ENCODE data around the gene SLCO2A1.
A peak's percentile ranks its signal among the peaks of the same experiment; 100 is the strongest.

Gene SLCO2A1

DNA sequence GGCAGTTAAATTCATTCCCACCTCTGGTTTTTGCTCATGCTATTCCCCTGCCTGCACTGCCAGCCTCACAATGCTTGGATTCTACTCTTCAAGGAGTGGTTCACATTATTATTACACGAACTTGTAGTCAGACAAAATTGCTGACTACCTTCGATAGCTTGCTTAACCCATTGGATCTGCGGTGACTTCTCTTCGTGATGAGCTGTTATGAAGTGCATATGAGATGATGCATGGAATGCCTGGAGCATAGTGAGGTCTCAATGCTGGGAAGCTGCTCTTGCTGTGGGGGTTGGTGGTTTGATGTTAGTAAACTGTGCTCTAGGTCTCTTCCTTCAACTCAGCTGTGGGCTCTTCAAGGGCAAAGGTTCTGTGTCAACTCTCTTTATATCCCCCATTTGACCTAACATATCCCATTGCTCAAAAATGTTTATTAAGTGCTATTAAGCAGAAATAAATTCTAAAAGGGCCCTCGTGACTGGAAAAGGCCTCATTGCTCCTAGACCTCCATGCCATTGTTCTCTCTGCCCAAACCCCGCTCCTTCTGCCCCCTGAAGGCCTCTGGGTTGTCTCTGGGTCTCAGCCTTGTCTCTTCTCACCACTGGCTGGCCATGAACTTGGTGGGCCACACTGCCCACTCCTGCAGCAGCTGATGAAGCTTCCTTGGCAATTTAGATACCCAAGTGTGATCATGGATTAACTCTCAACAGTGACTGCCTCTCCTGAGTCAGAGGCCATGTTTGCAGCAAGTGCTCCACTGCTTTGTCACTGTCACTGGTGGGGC, 4.5 kb upstream of the SLCO2A1 start:
- peak; percentile 32 for DNase-seq (ENCODE audit: low spot score)

GRCh38 chr3:134033315-134033996, 3.7 kb upstream of the SLCO2A1 start:
- DNase-seq (ENCODE audit: low spot score) = no peak

DNA sequence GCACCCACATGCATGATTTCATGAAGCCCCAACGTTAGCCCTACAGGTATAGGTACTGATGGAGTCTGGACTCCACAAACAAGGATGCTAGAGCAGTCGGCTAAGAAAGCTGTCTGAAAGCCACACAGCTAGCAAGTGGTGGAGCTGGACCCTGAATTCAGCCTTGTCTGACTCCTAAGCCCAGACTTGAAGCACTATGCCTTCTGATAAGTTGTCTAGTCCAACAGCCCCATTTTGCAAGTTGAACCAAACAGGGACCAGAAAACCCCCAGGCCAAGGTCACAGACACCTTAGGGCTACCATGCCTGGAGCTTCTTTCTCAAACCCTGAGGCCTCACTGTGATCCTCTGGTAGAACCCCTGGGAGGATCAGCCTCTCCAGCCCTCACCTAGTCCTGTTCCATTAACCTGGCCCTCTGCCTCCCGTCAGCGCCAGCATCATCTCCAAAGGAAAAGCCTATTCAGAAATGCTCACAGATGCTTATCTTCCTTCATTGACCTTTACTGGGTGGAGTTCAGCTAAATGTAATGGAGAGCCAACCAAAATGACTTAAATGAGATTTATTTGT, 1.7 kb upstream of the SLCO2A1 start:
- no peak for DNase-seq (ENCODE audit: low spot score)

GRCh38 chr3:134030379-134031347, 938 bp upstream of the SLCO2A1 start:
- DNase-seq (ENCODE audit: low spot score) = no peak

- peak; percentile 28 for DNase-seq (ENCODE audit: low spot score)
Measured at GRCh38 chr3:134029256-134029733, 430 bp downstream of the SLCO2A1 start.

DNA sequence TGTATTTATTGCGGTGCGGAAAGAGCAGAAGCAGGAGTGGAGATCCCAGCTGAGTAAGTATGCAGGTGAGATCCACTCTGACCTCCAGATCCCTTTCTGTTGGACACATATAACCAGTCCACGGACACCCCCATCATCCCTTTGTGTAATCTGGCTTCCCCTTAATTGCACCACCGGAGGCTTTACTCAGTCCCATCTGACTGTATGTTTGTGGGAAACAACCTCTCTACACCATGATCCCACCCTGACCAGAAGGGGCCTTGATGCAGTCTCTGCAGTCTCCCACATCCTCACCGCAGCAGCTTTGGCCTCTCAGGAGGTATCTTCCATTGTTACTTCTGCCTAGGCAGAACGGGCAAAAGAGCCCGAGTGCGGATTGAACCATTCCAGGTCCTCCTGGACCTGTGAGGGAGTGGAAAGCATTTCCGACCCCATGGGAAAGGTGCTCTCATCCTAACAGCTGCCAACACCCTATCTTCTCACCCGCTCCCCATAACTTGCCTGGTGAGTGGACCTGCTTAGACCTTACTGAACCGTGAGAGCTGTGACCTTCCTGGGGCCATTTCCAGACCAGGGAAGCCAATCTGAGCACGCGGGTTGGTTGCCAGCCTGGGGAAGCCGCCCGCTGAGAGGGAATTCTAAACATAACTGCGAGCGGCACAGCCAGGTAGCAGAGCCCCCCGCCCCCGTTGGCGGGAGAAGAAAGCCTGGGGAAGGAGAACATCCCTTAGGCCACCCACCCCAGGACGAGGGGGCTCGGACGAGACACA, 1.1 kb downstream of the SLCO2A1 start:
- DNase-seq (ENCODE audit: low spot score) = no peak

DNA sequence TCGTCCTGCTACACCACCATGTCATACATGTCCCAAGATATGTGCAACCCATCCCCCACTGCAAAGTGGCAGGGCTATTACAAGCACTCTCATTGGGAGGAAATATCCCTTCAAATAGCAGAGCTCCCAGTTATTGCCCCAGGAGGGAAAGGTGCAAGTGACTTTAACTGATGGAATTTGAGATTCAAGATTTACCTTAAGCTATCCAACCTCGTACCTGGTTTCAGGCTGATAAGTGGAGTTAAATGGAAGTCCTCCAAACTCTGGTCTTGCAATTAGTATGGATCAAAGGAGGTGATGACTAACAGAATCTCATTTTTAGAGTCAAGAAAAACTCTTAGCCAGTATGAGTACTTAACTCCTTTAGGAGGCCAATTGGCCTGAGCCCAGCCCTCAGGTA, 2.1 kb downstream of the SLCO2A1 start:
- DNase-seq (ENCODE audit: low spot score) = no peak

GRCh38 chr3:134020135-134020680, 9.5 kb downstream of the SLCO2A1 start:
- DNase-seq (ENCODE audit: low spot score) = no peak

- no peak for DNase-seq (ENCODE audit: low spot score)
Measured at GRCh38 chr3:134018850-134019249, 10.9 kb downstream of the SLCO2A1 start.

DNA sequence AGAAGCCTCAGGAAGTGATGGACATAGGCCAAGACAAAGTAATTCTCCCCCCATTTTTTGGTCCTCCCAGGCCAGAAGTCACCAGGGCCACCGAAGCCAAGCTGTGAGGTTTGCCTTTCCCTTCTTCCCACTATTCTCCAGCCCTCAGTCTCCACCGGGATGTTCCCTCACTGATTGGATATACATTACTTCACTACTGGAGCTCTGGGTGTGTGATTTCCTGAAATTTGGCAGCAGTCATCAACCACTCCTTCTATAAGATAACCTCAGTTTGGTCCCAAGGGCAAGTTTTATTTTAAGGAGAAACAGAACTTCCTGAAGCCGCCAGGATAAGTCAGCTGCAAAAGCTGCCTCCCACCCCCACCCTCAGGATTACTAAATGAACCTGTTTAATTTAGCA, 11.3 kb downstream of the SLCO2A1 start:
- no peak for DNase-seq (ENCODE audit: low spot score)

GRCh38 chr3:134017490-134017889, 12.2 kb downstream of the SLCO2A1 start:
- no peak for DNase-seq (ENCODE audit: low spot score)

DNA sequence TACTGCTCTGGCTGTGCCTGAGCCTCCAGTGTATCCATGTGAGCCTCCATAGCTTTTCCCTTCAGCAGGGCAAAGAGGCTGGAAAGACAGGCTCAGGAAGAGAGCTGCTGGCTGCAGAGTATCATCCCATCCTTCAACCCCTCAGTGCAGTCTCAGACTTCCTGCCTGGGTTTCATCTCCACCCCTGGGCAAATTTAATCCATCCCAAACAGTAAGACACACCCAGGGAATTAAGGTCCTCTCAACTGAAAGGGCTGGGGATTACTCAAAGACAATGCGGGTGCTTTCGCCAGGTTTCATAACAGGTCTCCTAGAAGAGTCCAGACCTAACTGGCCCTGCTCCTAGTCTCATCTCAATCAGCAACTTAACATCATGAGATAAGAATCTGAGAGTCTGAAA, 15.5 kb downstream of the SLCO2A1 start:
- DNase-seq (ENCODE audit: low spot score) = no peak

DNA sequence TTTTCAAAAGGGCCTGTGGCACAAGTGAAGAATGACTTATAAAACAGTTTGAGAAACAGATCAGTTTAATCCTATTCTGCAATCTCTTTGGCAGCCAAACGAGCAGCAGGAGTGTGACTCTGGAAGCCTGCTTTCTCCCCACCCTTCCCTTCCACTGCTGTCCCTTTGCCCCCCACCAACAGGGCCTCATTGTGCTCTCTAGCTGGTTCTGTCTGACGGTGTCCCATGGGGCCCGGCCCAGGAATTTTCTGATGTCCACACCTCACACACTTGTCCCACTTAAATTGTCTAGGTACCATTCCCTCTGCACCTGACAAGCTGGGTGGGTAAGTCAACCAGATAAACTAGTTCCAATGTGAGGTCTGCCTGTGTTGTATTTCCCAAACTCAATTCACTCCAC, 16.4 kb downstream of the SLCO2A1 start:
- DNase-seq (ENCODE audit: low spot score) = no peak

DNA sequence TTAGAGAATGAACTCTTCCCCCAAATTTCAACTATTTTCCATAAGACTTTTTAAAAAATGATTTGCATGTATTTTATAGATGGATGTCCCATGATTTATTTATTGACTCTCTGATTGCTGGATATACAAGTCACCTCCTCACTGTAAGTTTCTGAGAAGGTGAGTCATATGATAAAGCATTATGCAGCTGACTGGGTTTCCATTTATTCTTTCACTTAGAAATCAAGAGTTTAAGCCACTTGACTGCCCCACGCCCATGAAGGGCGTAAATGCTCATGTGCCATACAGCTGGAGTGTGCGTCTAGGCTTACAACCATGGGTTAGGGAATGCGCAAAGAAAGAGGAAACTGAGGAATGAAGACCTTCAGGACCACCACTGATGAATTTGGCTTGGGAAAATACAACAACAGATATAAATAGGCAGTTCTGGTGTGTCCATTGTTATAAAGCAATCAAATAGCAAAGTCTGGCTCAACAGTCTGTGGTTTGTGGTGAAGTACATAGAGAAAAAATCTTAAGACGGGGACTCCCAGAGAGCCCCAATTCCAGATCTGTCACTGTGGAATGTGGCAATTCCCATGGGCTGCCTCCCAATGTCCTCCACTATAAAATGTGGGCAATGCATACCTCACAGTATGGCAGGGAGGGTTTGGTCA, 20.3 kb downstream of the SLCO2A1 start:
- DNase-seq (ENCODE audit: low spot score) = peak; percentile 68

DNA sequence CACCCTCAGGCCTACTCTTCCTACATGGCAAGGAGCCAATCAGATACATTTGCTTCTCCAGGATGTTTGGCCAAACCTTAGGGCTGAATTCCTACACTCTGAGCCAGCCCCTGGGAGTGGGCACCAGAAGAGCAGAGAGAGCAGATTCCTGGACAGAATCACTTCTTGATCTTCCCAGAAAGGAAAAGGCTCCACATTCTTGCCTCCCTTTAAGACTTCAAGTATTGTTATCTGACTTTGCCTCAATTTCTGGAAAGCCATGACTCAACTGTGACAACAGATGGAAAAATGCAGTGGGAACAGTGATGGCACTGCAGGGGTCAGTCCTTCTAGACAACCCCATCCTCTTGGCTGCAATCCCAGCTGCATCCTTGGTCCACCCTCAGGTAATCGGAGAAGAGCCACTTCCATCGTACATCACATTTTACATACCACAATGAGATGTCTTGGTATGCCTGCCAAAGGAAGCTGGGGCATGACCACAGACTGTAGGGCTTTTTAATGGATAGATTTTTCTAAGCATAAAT, 21.0 kb downstream of the SLCO2A1 start:
- DNase-seq (ENCODE audit: low spot score) = peak; percentile 75

DNA sequence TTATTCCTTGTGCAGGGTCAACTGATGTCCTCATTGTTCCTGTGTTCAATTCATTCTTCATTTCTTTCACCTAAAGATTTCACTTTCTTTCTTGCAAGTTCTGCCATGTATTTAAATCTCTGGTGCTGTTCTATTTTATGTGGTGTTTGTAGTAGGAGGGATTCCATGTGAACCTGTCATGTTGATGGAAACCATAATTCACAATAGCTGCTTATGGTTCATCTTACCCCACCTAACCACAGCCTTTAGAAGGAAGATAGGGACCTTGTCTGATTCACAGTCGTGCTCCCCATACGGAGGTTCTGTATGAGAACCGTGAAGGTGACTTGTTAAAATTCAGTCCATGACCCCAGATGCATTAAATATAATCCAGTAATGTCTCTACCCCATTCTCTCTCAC, 21.9 kb downstream of the SLCO2A1 start:
- DNase-seq (ENCODE audit: low spot score) = no peak

GRCh38 chr3:134004841-134005240, 24.9 kb downstream of the SLCO2A1 start:
- no peak for DNase-seq (ENCODE audit: low spot score)

DNA sequence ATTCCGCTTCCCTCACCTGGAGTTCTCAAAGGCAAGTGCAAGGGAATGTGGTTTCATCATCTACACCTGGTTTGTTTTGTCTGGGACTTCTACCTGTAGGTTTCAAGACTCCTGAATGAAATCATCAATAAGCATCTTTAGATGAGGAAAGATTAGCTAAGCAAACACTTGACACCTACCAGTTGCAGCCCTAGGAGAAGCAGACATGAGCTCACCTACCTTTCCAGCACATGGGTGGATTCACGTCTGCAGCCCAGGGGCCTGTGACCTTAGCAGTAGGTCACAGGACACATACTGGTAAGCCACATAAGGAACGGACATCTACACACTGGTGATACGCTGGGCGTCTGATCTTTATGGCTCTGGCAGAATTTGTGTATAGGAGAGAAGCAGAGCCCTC, 26.7 kb downstream of the SLCO2A1 start:
- DNase-seq (ENCODE audit: low spot score) = no peak

- DNase-seq (ENCODE audit: low spot score) = peak; percentile 84
Measured at GRCh38 chr3:134002306-134002705, 27.4 kb downstream of the SLCO2A1 start.

GRCh38 chr3:134001251-134001650, 28.5 kb downstream of the SLCO2A1 start:
- no peak for DNase-seq (ENCODE audit: low spot score)

Measured in AG08395 (cell line).